ENCODE results near the gene AS3MT.

Gene AS3MT

GRCh38 chr10:102855731-102856436 lies 13.4 kb upstream of the AS3MT start:
- DNase-seq (ENCODE audit: low spot score) = peak; percentile 86

DNA sequence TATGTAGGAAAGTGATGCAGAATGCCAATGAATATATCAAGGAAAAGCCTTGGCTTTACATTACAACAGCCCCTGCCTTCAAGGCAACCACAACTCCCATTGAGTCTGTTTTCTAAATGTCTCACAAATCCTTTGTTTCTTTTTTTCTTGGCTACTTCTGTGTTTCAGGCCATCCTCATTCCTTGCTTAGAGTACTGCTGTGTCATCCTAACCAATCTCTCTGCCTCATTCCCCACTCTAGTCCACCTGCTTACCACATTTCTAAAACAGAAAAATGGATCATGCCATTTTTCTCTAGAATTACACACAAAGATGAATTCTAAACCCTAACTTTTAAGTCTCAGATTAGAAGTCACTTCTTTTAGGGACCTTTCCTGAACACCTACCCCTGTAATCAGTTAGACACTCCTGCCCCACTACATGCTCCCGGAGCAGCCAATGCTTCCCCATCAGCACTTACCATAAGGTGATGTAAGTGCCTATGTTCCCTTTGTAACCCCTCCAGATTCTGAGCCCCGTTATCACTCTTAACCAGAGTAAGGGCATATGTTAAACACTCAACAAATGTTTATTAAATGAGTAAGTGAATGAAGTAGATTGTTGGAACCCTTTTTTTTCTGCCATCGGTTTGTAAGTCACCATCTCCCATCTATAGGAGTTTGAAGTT lies 12.4 kb upstream of the AS3MT start:
- no peak for DNase-seq (ENCODE audit: low spot score)

DNA sequence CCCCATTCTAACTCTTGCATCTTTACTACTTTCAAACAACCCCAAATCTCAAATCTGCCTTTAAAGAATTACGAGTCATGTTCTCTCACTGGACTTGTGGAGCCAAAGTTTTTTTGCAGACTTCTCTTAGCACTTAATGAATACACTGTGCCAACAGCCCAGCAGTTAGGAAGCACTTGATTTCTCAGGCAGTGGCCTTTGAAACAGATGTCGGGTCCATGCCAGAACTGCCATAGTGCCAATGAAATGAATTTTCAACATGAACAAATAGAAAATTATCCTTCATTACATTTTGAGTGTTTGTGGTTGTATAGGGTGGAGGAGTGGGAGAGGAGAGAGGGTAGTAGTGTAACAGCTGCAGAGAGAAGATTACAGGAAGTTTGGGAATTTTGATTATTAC lies 9.4 kb upstream of the AS3MT start:
- no peak for DNase-seq (ENCODE audit: low spot score)

DNA sequence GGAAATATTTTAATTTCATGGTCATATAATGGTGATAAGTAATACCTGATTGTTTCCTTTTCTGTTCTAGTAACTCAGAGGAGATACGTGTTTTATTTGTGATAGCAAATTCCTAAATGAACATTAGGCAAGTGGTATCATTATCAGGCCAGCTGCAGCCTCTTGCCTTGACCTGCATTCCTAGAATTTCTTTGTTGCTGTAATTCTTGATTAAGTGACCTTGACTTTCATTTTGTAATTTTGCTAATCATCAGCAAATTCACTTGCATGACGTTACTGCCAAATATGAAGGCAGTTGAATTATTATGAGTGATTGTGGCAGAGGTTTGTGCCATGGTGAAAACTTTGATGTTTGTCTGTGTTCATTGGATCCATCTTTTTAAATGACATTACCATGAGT lies 5.6 kb upstream of the AS3MT start:
- DNase-seq (ENCODE audit: low spot score) = no peak

DNA sequence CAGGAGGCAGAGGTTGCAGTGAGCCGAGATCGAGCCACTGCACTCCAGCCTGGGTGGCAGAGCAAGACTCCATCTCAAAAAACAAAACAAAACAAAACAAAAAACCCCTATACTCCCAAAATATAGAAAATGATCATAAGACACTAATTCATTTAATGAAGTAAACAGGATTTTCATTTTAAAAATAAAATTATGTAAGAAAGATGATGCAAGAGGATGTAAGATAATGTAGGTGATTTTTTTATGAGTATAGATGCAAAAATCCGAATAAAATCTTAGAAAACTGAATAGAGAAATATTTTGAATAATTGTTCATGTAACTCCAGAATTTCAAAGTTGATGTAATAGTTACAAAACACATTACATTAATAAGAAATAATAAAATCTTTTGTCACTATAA lies 3.6 kb upstream of the AS3MT start:
- no peak for DNase-seq (ENCODE audit: low spot score)

DNA sequence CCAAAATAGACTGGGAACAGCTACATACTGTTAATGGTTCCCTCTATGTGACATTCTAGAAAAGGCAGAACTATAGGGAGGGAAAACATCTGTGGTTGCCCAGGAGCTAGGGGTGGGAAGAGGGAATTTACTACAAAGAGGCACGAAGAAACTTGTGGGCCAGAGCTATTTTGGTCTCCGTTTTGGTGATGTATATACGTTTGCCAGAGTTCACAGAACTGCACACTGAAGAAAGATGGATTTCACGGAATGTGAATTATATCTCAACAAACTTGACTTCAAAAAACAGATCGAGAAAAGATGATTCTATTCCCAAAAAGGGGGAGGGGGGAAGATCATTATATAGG lies 386 bp upstream of the AS3MT start:
- DNase-seq (ENCODE audit: low spot score) = peak; percentile 19

DNA sequence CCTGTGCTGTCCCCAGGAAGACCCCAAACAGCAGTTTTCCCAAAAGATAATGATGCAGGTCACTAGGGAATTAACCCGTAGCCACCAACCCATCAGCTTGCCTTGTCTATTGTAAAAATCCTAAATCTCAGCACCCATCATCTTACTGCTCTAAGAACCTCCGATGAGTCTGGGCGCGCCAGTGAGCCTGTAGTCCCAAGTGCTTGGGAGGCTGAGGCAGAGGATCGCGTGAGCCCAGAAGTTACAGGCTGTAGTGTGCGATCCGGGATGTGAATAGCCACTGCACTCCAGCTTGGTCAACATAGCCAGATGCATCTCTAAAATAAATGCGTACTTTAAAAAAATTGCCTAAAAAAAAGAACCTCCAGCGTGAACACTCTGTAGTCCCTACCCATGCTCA lies 951 bp downstream of the AS3MT start:
- no peak for DNase-seq (ENCODE audit: low spot score)

- DNase-seq (ENCODE audit: low spot score) = no peak
Measured at GRCh38 chr10:102872163-102872562, 2.9 kb downstream of the AS3MT start.

- DNase-seq (ENCODE audit: low spot score) = no peak
Measured at GRCh38 chr10:102876747-102877153, 7.5 kb downstream of the AS3MT start.

DNA sequence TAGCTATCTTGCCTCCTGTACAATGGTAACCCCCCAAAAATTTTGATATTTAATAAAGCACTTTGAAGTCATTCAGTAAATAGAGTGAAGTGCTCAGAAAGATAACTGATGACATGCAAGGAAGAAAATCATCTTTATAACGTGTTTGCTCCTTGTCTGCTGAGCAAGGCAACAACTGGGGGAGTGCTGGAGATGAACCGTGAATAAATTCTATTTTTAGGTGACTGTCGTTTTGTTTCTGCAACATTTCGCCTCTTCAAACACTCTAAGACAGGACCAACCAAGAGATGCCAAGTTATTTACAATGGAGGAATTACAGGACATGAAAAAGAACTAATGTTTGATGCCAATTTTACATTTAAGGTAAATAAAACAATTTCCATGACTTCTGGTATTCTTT lies 9.4 kb downstream of the AS3MT start:
- no peak for DNase-seq (ENCODE audit: low spot score)

- DNase-seq (ENCODE audit: low spot score) = no peak
Measured at GRCh38 chr10:102880256-102880655, 11.0 kb downstream of the AS3MT start.

- no peak for DNase-seq (ENCODE audit: low spot score)
Measured at GRCh38 chr10:102888048-102888447, 18.8 kb downstream of the AS3MT start.

DNA sequence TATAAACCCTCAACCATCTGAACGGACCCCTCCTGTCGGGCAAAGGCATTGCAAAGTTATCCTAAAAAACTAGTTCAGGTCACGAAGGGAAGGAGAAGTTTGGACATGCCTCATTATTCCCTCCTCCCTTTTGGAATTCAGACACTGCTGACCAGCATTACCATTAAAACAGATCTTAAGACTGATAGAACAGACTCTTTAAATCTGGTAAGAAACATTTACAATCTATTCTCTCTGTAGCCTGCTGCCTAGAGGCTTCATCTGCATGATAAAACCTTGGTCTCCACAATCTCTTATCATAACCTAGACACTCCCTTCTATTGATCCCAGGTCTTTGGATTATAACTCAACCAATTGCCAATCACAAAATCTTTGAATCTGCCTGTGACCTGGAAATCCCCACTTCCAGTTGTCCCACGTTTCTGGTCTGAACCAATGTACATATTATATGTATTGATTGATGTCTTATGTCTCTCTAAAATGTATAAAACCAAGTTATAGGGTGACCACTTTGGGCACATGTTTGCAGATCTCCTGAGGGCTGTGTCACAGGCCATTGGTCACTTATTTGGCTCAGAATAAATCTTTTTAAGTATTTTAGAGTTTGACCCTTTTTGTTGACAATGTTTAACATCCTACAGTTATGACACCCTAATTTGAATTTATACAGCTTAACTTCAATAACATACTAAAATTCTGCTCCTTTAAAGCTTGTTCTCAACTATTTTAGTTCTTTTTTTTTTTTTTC lies 25.4 kb downstream of the AS3MT start:
- DNase-seq (ENCODE audit: low spot score) = no peak

GRCh38 chr10:102900006-102900405 lies 30.7 kb downstream of the AS3MT start:
- DNase-seq (ENCODE audit: low spot score) = no peak

DNA sequence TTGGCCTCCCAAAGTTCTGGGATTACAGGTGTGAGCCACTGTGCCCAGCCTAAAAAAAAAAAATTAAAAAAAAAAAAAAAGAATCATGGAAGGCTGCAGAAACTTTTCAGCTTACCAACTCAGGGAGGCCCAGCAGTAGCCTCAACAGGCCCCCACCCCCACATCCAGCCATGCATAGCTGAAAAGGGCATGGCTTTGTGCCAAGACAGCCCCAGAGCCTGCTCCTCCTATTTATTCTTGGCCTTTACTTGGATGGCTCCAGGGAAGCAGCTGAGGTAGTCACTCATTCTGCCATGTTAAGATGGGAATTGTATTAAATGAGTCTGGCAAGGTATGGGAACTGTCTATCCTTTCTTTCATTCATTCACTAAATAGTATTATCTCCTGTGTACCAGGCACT lies 35.1 kb downstream of the AS3MT start:
- no peak for DNase-seq (ENCODE audit: low spot score)

GRCh38 chr10:102906507-102906906 lies 37.2 kb downstream of the AS3MT start:
- no peak for DNase-seq (ENCODE audit: low spot score)

DNA sequence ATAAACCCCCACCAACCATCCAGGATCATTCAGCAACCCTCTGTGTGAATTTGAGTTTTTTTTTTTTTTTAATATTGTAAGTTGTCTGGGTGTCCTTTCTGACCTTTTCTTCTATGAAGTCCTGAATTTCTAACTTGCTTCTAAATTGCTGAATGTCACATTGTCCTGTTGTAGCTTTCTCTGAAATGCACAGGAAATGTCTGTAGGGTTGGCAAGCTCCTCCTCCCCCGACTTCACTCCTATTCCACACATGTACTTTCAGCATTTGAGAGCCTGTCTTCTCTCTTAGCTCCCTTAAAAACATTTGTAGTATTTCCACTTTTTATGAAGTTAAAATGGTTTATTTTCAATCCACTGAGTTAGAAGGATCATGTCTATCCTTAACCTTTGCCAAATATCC lies 45.5 kb downstream of the AS3MT start:
- DNase-seq (ENCODE audit: low spot score) = no peak

GRCh38 chr10:102916173-102916572 lies 46.9 kb downstream of the AS3MT start:
- no peak for DNase-seq (ENCODE audit: low spot score)

- DNase-seq (ENCODE audit: low spot score) = peak; percentile 84
Measured at GRCh38 chr10:102917314-102917961, 48.2 kb downstream of the AS3MT start.

DNA sequence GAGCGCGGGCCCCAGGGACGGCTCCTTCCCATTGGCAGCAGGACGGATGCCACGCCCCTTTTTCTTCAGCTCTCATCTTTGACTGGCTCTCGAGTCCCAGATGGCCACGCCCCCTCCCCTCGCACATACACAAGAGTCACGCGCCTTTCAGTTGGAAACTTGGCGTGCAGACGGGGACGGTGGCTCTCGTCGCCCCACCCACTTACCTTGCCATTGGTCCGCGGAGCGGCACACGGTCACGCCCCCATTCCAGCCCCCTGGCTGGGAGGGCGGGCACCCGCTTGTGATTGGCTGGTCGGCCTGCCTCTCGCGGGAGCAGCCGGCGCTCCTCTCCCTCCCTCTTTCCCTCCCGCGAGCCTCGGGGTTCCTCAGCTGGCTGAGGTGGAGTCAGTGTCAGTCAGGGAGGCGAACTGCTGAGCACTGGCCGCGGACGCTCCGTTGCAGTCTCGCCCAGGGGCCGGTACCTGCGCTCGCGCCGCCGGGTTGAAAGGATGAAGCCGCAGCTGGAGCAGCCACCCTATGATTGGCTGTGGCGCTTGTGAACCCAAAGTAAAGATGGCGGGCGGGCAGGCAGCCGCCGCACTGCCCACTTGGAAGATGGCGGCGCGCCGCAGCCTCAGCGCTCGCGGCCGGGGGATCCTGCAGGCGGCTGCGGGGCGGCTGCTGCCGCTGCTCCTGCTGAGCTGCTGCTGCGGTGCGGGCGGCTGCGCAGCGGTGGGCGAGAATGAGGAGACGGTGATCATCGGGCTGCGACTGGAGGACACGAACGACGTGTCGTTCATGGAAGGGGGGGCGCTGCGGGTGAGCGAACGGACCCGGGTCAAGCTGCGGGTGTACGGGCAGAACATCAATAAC lies 48.9 kb downstream of the AS3MT start, which contains the start of gene CNNM2:
Gene CNNM2, plus strand, starts transcription at position 333 of the 855 bp plus-strand sequence. Its CDS starts 187 bp downstream, at position 520.
- peak; percentile 99 for DNase-seq (ENCODE audit: low spot score)

- DNase-seq (ENCODE audit: low spot score) = peak; percentile 20
Measured at GRCh38 chr10:102918817-102919245, 49.6 kb downstream of the AS3MT start.
